ENCODE data around the gene NEDD4L.

Gene NEDD4L

GRCh38 chr18:58405107-58405898, 361.3 kb downstream of the NEDD4L start:
- CTCF ChIA-PET = interaction anchor here (1.3 kb wide), 1 partner anchor 359 kb away, joined by 4 read pairs; no protein-coding TSS in a partner anchor
- Histone ChIP-seq H3K9me3 (ENCODE audit: control insufficient read depth, insufficient read depth, low read depth, low read length) (no peaks in the 10 kb centered on the region), H3K4me1 (ENCODE audit: control insufficient read depth, insufficient read depth, low read length) (peaks cover 5% of the 10 kb centered on the region), H3K4me3 (ENCODE audit: low read depth, low read length) (no peak overlapping the region), H3K27ac (ENCODE audit: extremely low read depth, low read depth, low read length) (no peak overlapping the region), H3K36me3 (ENCODE audit: control insufficient read depth in 2 of 2, insufficient read depth in 1 of 2, low read length in 2 of 2) (no peaks in the 10 kb centered on the region)
- POLR2A ChIA-PET = interaction anchor here (0.7 kb wide), 1 partner anchor 770 kb away, joined by 3 read pairs; no protein-coding TSS in a partner anchor
- TF ChIP-seq BCL11A (tag by site-specific recombination; IDR thresholded peaks at IDR 0.05; ENCODE audit: low read depth) = no peak
- no peak for TF ChIP-seq ZNF610 (tag by site-specific recombination; IDR thresholded peaks at IDR 0.05; ENCODE audit: borderline replicate concordance)
- TF ChIP-seq RBAK (tag by site-specific recombination; IDR thresholded peaks at IDR 0.05) = no peak
- TF ChIP-seq ZNF660 (tag by site-specific recombination; IDR thresholded peaks at IDR 0.05) = no peak
- TF ChIP-seq MYNN (tag by site-specific recombination; IDR thresholded peaks at IDR 0.05; ENCODE audit: borderline replicate concordance) = no peak
- TF ChIP-seq, protein P1, sequence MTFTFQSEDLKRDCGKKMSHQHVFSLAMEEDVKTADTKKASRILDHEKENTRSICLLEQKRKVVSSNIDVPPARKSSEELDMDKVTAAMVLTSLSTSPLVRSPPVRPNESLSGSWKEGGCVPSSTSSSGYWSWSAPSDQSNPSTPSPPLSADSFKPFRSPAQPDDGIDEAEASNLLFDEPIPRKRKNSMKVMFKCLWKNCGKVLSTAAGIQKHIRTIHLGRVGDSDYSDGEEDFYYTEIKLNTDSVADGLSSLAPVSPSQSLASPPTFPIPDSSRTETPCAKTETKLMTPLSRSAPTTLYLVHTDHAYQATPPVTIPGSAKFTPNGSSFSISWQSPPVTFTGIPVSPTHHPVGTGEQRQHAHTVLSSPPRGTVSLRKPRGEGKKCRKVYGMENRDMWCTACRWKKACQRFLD (tag by site-specific recombination; IDR thresholded peaks at IDR 0.05) = no peak
- no peak for TF ChIP-seq ZNF341 (tag by site-specific recombination; IDR thresholded peaks at IDR 0.05; ENCODE audit: low read depth)
- TF ChIP-seq ZNF19 (tag by site-specific recombination; IDR thresholded peaks at IDR 0.05; ENCODE audit: low read depth) = no peak
- TF ChIP-seq ZBTB48 (tag by site-specific recombination; IDR thresholded peaks at IDR 0.05) = no peak

- Histone ChIP-seq H3K9me3 (ENCODE audit: control insufficient read depth, insufficient read depth, low read depth, low read length) (no peaks in the 10 kb centered on the region), H3K36me3 (ENCODE audit: control insufficient read depth in 2 of 2, insufficient read depth in 1 of 2, low read length in 2 of 2) (no peaks in the 10 kb centered on the region), H3K27ac (ENCODE audit: extremely low read depth, low read depth, low read length) (no peak overlapping the region), H3K4me3 (ENCODE audit: low read depth, low read length) (no peak overlapping the region), H3K4me1 (ENCODE audit: control insufficient read depth, insufficient read depth, low read length) (peaks cover 2% of the 10 kb centered on the region; the same call in 1 of the 2 replicates)
- POLR2A ChIA-PET = no interaction called here
- CTCF ChIA-PET = interaction anchor here (0.6 to 2.1 kb wide), 4 partner anchors 15 to 763 kb away, joined by 3 to 7 read pairs (median 4); no protein-coding TSS in a partner anchor
- TF ChIP-seq, protein P2, sequence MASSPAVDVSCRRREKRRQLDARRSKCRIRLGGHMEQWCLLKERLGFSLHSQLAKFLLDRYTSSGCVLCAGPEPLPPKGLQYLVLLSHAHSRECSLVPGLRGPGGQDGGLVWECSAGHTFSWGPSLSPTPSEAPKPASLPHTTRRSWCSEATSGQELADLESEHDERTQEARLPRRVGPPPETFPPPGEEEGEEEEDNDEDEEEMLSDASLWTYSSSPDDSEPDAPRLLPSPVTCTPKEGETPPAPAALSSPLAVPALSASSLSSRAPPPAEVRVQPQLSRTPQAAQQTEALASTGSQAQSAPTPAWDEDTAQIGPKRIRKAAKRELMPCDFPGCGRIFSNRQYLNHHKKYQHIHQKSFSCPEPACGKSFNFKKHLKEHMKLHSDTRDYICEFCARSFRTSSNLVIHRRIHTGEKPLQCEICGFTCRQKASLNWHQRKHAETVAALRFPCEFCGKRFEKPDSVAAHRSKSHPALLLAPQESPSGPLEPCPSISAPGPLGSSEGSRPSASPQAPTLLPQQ (tag by site-specific recombination; IDR thresholded peaks at IDR 0.05) = 0 out of 2 replicates have a peak, but pooled peaks have one; percentile 23
- no peak for TF ChIP-seq ZNF623 (tag by site-specific recombination; IDR thresholded peaks at IDR 0.05)
Observed at GRCh38 chr18:58407263-58407648, 363.2 kb downstream of the NEDD4L start.

DNA sequence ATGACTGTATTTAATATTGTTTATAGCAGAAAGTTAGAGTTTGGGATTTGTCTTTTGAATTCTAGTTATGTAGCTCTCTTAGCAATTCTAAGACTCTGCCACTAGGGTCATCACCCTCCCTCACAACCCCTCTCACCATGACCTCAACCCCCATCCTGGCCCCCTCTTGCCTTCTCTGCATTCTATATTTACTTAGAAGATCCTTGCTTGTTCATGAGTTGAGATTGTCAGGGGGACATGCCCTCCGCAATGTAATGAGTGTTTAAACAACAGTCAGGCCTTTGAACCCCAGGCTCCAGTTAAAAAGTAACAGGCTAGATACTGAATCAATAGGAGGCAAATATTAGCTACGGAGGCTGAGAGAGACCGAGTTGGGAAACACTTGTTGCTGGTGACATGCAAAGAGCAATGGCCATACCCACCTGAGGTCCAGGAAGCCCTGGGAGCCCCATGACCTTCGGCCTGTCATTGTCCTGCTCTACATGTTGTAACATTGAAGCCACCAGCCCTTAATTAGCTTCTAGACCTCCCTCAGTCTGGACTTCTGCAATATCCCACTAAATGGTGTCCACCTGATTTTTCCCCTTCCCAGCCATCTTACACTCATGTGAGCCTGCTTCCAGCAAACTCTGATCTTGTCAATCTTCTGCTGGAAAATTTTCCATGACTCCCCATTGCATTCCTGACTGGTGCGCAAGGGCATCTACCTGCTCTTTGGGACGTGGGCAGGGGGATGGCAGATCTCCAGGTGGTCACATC, 363.8 kb downstream of the NEDD4L start:
- ChIA-PET POLR2A (no interaction called here), CTCF (interaction anchor here (0.7 to 2.1 kb wide), 5 partner anchors 14 to 764 kb away, joined by 3 to 7 read pairs (median 3); no protein-coding TSS in a partner anchor)
- Histone ChIP-seq H3K9me3 (ENCODE audit: control insufficient read depth, insufficient read depth, low read depth, low read length) (no peaks in the 10 kb centered on the region), H3K36me3 (ENCODE audit: control insufficient read depth in 2 of 2, insufficient read depth in 1 of 2, low read length in 2 of 2) (no peaks in the 10 kb centered on the region), H3K27ac (ENCODE audit: extremely low read depth, low read depth, low read length) (no peak overlapping the region), H3K4me1 (ENCODE audit: control insufficient read depth, insufficient read depth, low read length) (no peaks in the 10 kb centered on the region), H3K4me3 (ENCODE audit: low read depth, low read length) (no peak overlapping the region)
- TF ChIP-seq ZNF639 (tag by site-specific recombination; IDR thresholded peaks at IDR 0.05) (no peak), ZNF354C (tag by site-specific recombination; IDR thresholded peaks at IDR 0.05; ENCODE audit: borderline replicate concordance, low read depth) (no peak), ZNF426 (tag by site-specific recombination; IDR thresholded peaks at IDR 0.05) (no peak)
- TF ChIP-seq, protein P3, sequence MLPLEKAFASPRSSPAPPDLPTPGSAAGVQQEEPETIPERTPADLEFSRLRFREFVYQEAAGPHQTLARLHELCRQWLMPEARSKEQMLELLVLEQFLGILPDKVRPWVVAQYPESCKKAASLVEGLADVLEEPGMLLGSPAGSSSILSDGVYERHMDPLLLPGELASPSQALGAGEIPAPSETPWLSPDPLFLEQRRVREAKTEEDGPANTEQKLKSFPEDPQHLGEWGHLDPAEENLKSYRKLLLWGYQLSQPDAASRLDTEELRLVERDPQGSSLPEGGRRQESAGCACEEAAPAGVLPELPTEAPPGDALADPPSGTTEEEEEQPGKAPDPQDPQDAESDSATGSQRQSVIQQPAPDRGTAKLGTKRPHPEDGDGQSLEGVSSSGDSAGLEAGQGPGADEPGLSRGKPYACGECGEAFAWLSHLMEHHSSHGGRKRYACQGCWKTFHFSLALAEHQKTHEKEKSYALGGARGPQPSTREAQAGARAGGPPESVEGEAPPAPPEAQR (tag by site-specific recombination; IDR thresholded peaks at IDR 0.05) = no peak
- TF ChIP-seq, protein P4, sequence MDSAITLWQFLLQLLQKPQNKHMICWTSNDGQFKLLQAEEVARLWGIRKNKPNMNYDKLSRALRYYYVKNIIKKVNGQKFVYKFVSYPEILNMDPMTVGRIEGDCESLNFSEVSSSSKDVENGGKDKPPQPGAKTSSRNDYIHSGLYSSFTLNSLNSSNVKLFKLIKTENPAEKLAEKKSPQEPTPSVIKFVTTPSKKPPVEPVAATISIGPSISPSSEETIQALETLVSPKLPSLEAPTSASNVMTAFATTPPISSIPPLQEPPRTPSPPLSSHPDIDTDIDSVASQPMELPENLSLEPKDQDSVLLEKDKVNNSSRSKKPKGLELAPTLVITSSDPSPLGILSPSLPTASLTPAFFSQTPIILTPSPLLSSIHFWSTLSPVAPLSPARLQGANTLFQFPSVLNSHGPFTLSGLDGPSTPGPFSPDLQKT (IDR thresholded peaks at IDR 0.05; ENCODE audit: borderline replicate concordance, low read depth, low read length) = no peak
